ENCODE data around the gene MVB12B. TPM values are rescaled to one million over a fixed set of nuclear protein-coding genes. Genes with fewer than 3 reads are reported as not detected.

Gene MVB12B
- total RNA-seq, 1 donor = 5.4 TPM

DNA sequence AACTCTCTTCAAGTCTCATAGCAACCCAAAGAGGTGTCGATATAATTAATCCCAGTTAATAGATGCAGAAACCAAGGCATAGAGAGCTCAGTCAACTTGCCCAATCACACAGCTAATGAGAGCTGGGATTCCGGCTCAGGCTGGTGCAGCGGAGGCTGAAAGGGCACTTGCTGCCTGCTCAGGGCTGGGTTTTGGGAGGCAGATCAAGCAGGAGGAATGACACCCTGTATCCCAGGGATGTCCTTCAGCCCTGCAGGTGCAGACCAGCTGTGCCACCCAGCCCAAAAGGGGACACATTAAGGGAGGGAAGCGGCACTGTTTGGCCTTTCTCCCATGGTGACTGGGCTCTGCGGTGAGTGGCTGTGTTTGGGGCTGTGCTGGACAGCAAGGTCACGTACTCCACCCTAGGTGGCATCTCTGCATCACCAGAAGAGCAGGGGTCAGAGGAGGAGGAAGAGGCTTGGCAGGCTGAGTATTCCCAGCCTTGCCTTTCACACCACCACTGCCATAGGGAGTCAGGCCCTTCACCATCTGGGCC is 124.1 kb downstream of the MVB12B start:
- H3K79me2 ChIP-seq (ENCODE audit: insufficient read depth, low read length) = no peaks in the 10 kb centered on the region
- H3K27ac ChIP-seq (ENCODE audit: low read depth, low read length) = no peak overlapping the region
- TF ChIP-seq, protein P1, sequence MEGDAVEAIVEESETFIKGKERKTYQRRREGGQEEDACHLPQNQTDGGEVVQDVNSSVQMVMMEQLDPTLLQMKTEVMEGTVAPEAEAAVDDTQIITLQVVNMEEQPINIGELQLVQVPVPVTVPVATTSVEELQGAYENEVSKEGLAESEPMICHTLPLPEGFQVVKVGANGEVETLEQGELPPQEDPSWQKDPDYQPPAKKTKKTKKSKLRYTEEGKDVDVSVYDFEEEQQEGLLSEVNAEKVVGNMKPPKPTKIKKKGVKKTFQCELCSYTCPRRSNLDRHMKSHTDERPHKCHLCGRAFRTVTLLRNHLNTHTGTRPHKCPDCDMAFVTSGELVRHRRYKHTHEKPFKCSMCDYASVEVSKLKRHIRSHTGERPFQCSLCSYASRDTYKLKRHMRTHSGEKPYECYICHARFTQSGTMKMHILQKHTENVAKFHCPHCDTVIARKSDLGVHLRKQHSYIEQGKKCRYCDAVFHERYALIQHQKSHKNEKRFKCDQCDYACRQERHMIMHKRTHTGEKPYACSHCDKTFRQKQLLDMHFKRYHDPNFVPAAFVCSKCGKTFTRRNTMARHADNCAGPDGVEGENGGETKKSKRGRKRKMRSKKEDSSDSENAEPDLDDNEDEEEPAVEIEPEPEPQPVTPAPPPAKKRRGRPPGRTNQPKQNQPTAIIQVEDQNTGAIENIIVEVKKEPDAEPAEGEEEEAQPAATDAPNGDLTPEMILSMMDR (IDR thresholded peaks at IDR 0.05; ENCODE audit: extremely low read depth, low read depth, low read length) = no peak
- H3K36me3 ChIP-seq (ENCODE audit: insufficient read depth, low read length) = no peaks in the 10 kb centered on the region
- no peaks in the 10 kb centered on the region for H3K27me3 ChIP-seq (ENCODE audit: insufficient read depth, low read length)
- no peak overlapping the region for H3K4me2 ChIP-seq (ENCODE audit: insufficient read depth, low read length)
- H3K4me1 ChIP-seq (ENCODE audit: insufficient read depth, low read length) = no peaks in the 10 kb centered on the region
- DNase-seq (ENCODE audit: insufficient read length, low spot score, missing footprints) = no peak
- no peaks in the 10 kb centered on the region for H4K20me1 ChIP-seq (ENCODE audit: insufficient read depth, low read length)
- H2AFZ ChIP-seq (ENCODE audit: low read length) = no peak overlapping the region
- no peak overlapping the region for H3K4me3 ChIP-seq (ENCODE audit: insufficient read depth, low read length)
- H3K9me3 ChIP-seq (ENCODE audit: low read depth, low read length) = no peaks in the 10 kb centered on the region

DNA sequence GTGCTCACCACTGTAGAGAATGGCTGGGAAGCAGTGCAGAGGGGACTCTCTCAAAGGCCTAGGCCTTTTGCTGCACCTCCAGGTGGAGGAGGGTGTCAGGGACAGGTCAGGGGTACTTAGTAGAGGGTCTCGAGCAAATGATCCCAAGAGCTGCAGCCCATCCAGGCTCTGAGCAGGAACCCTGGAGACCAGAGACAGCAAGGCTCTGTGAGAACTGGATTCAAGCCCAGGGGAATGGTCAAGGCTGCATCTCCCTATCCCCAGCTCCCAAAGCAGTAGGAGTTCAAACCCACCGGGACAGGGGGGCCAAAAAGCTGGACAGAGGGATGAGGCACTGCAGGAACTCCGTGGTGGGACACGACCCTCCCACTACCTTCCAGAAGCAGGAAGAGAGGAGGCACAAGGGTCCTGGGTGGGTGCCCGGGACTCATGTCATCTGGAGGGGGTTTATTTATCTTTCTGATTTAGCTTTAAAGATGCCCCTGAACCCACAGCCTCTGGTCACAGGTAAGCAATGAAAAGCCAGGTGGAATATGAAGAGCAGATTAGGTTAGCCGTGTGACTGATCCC is 124.8 kb downstream of the MVB12B start:
- Histone ChIP-seq H3K27me3 (ENCODE audit: insufficient read depth, low read length) (no peaks in the 10 kb centered on the region), H3K27ac (ENCODE audit: low read depth, low read length) (no peak overlapping the region), H3K4me3 (ENCODE audit: insufficient read depth, low read length) (no peak overlapping the region), H4K20me1 (ENCODE audit: insufficient read depth, low read length) (no peaks in the 10 kb centered on the region), H3K9me3 (ENCODE audit: low read depth, low read length) (no peaks in the 10 kb centered on the region), H2AFZ (ENCODE audit: low read length) (no peak overlapping the region), H3K79me2 (ENCODE audit: insufficient read depth, low read length) (no peaks in the 10 kb centered on the region), H3K4me2 (ENCODE audit: insufficient read depth, low read length) (no peak overlapping the region), H3K36me3 (ENCODE audit: insufficient read depth, low read length) (no peaks in the 10 kb centered on the region), H3K4me1 (ENCODE audit: insufficient read depth, low read length) (no peaks in the 10 kb centered on the region)
- no peak for DNase-seq (ENCODE audit: insufficient read length, low spot score, missing footprints)
- TF ChIP-seq, protein P1 (IDR thresholded peaks at IDR 0.05; ENCODE audit: extremely low read depth, low read depth, low read length) = no peak

DNA sequence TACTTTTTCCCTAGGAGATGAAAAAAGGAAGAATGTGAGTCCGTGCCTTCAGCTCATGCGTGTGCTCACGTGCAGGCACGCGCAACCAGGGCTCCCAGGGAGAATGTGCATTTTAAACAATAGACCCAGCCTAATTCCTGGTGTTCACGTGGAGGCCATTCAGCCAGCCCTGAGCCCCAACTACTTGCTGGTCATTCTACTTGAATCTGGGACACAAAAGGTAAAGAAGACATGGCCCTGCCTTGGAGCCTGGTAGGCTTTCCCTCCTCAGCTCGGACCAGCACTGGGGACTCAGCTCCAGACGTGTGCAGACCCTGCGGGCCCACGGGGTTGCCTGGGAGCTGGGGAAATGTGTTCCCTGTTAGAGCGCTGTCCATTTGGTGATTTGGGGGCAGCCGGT is 125.5 kb downstream of the MVB12B start:
- Histone ChIP-seq H3K27ac (ENCODE audit: low read depth, low read length) (no peak overlapping the region), H3K27me3 (ENCODE audit: insufficient read depth, low read length) (no peaks in the 10 kb centered on the region), H3K4me3 (ENCODE audit: insufficient read depth, low read length) (no peak overlapping the region), H3K79me2 (ENCODE audit: insufficient read depth, low read length) (no peaks in the 10 kb centered on the region), H3K36me3 (ENCODE audit: insufficient read depth, low read length) (no peaks in the 10 kb centered on the region), H4K20me1 (ENCODE audit: insufficient read depth, low read length) (no peaks in the 10 kb centered on the region), H3K4me2 (ENCODE audit: insufficient read depth, low read length) (no peak overlapping the region), H2AFZ (ENCODE audit: low read length) (no peak overlapping the region), H3K4me1 (ENCODE audit: insufficient read depth, low read length) (no peaks in the 10 kb centered on the region), H3K9me3 (ENCODE audit: low read depth, low read length) (no peaks in the 10 kb centered on the region)
- DNase-seq (ENCODE audit: insufficient read length, low spot score, missing footprints) = no peak
- TF ChIP-seq, protein P1 (IDR thresholded peaks at IDR 0.05; ENCODE audit: extremely low read depth, low read depth, low read length) = no peak

DNA sequence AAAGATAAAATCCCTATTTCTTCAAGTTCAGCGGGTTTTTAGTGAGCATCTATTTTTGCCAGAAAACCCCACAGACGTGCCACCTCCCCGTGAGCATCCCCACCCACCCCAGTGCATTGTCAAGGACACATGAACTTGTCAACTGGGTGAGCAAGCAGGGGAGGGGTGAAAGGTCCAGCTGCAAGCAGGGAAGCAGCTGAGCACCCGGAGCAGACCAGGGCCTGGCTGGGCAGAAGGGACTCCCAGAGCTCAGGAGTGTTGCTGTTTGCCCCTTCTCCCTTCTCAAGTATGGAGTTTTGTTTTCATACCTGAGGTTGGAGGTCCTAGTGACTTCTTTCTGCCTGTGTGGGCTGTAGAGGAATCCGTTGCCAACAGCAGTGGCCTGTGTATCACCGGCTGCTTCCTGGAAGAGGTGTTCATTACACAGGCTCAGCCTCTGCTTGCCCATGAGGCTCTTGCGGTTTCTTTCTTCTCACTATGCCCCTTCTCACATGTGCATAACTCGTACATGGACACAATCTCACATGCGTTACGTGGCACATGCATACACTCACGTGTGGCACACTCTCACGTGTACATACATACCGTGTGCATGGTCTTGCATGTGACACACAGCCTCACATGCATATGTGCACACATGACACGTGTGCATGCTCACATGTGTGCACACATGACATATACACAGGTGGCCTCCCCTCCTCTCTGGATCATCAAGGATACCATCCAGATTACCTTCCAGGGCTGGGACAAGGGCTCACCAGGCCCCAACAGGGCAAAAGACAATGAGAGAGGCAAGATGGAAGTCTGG is 126.7 kb downstream of the MVB12B start:
- H3K4me1 ChIP-seq (ENCODE audit: insufficient read depth, low read length) = no peaks in the 10 kb centered on the region
- H3K27me3 ChIP-seq (ENCODE audit: insufficient read depth, low read length) = no peaks in the 10 kb centered on the region
- H3K4me3 ChIP-seq (ENCODE audit: insufficient read depth, low read length) = no peak overlapping the region
- no peak overlapping the region for H3K4me2 ChIP-seq (ENCODE audit: insufficient read depth, low read length)
- TF ChIP-seq, protein P1 (IDR thresholded peaks at IDR 0.05; ENCODE audit: extremely low read depth, low read depth, low read length) = no peak
- no peaks in the 10 kb centered on the region for H3K79me2 ChIP-seq (ENCODE audit: insufficient read depth, low read length)
- DNase-seq (ENCODE audit: insufficient read length, low spot score, missing footprints) = no peak
- H4K20me1 ChIP-seq (ENCODE audit: insufficient read depth, low read length) = no peaks in the 10 kb centered on the region
- no peaks in the 10 kb centered on the region for H3K36me3 ChIP-seq (ENCODE audit: insufficient read depth, low read length)
- no peak overlapping the region for H3K27ac ChIP-seq (ENCODE audit: low read depth, low read length)
- no peak overlapping the region for H2AFZ ChIP-seq (ENCODE audit: low read length)
- H3K9me3 ChIP-seq (ENCODE audit: low read depth, low read length) = no peaks in the 10 kb centered on the region
